Spleen (tissue), 11 donors: ENCODE results near the gene MCOLN1. TPM values are rescaled to one million over a fixed set of nuclear protein-coding genes. Genes with fewer than 3 reads are reported as not detected.

Source experiments
- DNase-seq: peaks from one replicate; pipeline ENCODE4 v3.0.0-alpha.2; 2020
- H3K27ac ChIP-seq, 8 donors: fragments of 200-600 bp; sonication (generic) in 7 of 8; 1 replicate in 4 of 8; 2 replicates in 4 of 8; pipeline versions ENCODE4 v1.5.0 to v1.8.0; 2016 to 2021; ENCODE audit warnings: inconsistent platforms in 4 of 8, mild to moderate bottlenecking in 4 of 8, moderate library complexity in 1 of 8
- H3K27me3 ChIP-seq, 7 donors: fragments of 200-600 bp; sonication (generic) in 6 of 7; replicated peaks in 1 of 7; 1 replicate in 4 of 7; 2 replicates in 3 of 7; pipeline versions ENCODE4 v1.5.0 to v1.8.0; 2016 to 2021; ENCODE audit warnings: inconsistent platforms in 3 of 7, mild to moderate bottlenecking in 1 of 7
- H3K36me3 ChIP-seq, 6 donors: fragments of 200-600 bp; sonication (generic) in 5 of 6; 1 replicate in 4 of 6; 2 replicates in 2 of 6; pipeline versions ENCODE4 v1.5.0 to v1.8.0; 2016 to 2021; ENCODE audit warnings: inconsistent platforms in 2 of 6
- H3K4me1 ChIP-seq, 6 donors: fragments of 200-600 bp; sonication (generic) in 5 of 6; 1 replicate in 3 of 6; 2 replicates in 3 of 6; pipeline versions ENCODE4 v1.5.0 to v1.8.0; 2016 to 2021; ENCODE audit warnings: inconsistent platforms in 3 of 6
- H3K4me3 ChIP-seq, 8 donors: fragments of 200-600 bp; sonication (generic) in 7 of 8; 1 replicate in 4 of 8; 2 replicates in 4 of 8; pipeline versions ENCODE4 v1.5.0 to v1.8.0; 2016 to 2021; ENCODE audit warnings: inconsistent platforms in 4 of 8, mild to moderate bottlenecking in 4 of 8, moderate library complexity in 2 of 8
- H3K9me3 ChIP-seq, 8 donors: fragments of 200-600 bp; sonication (generic) in 7 of 8; 1 replicate in 4 of 8; 2 replicates in 4 of 8; pipeline versions ENCODE4 v1.5.0 to v1.8.0; 2016 to 2021; ENCODE audit warnings: inconsistent platforms in 4 of 8
- CTCF ChIP-seq, 11 experiments: fragments of 200-600 bp in 7 of 11; fragments of 450-650 bp in 4 of 11; sonication (generic) in 4 of 11; IDR thresholded peaks in 8 of 11; conservative IDR thresholded peaks in 3 of 11; 1 replicate in 7 of 11; 2 replicates in 4 of 11; pipeline versions ENCODE4 v1.4.0 to v1.8.0; 2016 to 2021; ENCODE audit warnings: antibody characterized with exemption in 11 of 11, inconsistent platforms in 4 of 11, mild to moderate bottlenecking in 1 of 11
- POLR2A ChIP-seq, 3 donors: fragments of 450-650 bp; IDR thresholded peaks; one replicate each; pipeline ENCODE4 v1.5.1; 2017; ENCODE audit warnings: antibody characterized with exemption in 3 of 3, mild to moderate bottlenecking in 1 of 3
- POLR2AphosphoS5 ChIP-seq, 3 donors: sonication (generic); formaldehyde crosslinking; IDR thresholded peaks; one replicate each; pipeline ENCODE4 v1.5.1; 2017; ENCODE audit warnings: antibody characterized with exemption in 3 of 3
- WGBS, 5 donors: extraction: QIAGEN DNeasy Blood & Tissue Kit in 3 of 5; methylation state at CpG; one replicate each; pipeline versions ENCODE4 v1.1.5 to v1.1.7; 2013 to 2018; 5-methylcytosine and 5-hydroxymethylcytosine counted together
- intact Hi-C: fragments of 100-400 bp; cut with DNase I; formaldehyde crosslinking; loops from one replicate; pipeline ENCODE4 v1.15.0; 2023; ENCODE audit warnings: low total_unique reads
- polyA plus RNA-seq, 3 donors: library from polyadenylated mRNA; stranded (reverse); fragments of 200-250 nt; gene quantifications; one replicate each; pipeline ENCODE4 v1.2.1, GENCODE V29; 2013
- total RNA-seq, 7 donors: library from RNA; depleted of rRNA in 3 of 7; stranded (reverse); fragments of >200 nt in 3 of 7; fragmentation: NEBNext Ultra II Directional in 4 of 7; extraction: Animal tissue kit (Norgen Biotek cat#: 25700) in 4 of 7; gene quantifications; one replicate each; pipeline versions ENCODE4 v1.1.0 to v1.2.1, GENCODE V29; 2016 to 2021
- donor health status: healthy with polysubstance abuse.
- donor health status: DM: no; HTN: no; CAD: no; lungs with moderate emphysema.
- donor health status: DM: no; HTN: no; CAD: no.
- donor health status: Bipolar disorder and iron deficiency.
- donor health status: healthy.
- donor health status: DM: no; HTN: no; CAD: no.
- donor health status: DM: yes; HTN: yes; CAD: no.

The MCOLN1 gene
- total and polyA plus RNA-seq, 10 donors: 25.1 to 166 (median 117) TPM

GRCh38 chr19:7547159-7547558 lies 24.7 kb downstream of the MCOLN1 start:
- intact Hi-C loops: no loop called here
- no peaks in the 10 kb centered on the region for H3K27me3 ChIP-seq
- no peak overlapping the region for H3K4me3 ChIP-seq
- WGBS, 5 donors: 65 to 81% (median 79%) methylated on average over 3 of the region's 3 CpGs
- peaks cover 1 to 85% (median 37%) of the 10 kb centered on the region in 6 donors for H3K36me3 ChIP-seq
- H3K27ac ChIP-seq: peak overlapping the region in 1 of 8 donors; percentile 88
- no peaks in the 10 kb centered on the region for H3K9me3 ChIP-seq
- TF ChIP-seq CTCF (IDR thresholded peaks at IDR 0.05 in 8 of 11, conservative IDR thresholded peaks at IDR 0.05 in 3 of 11): no peak
- no peak for TF ChIP-seq POLR2A (IDR thresholded peaks at IDR 0.05)
- no peak for TF ChIP-seq POLR2AphosphoS5 (IDR thresholded peaks at IDR 0.05)
- no peak for DNase-seq
- peaks cover 0 to 52% (median 17%) of the 10 kb centered on the region in 6 donors for H3K4me1 ChIP-seq

- Histone ChIP-seq H3K36me3 (peaks cover 0 to 85% (median 35%) of the 10 kb centered on the region in 6 donors), H3K27me3 (no peaks in the 10 kb centered on the region), H3K27ac (no peak overlapping the region), H3K4me3 (no peak overlapping the region), H3K4me1 (peaks cover 0 to 32% (median 11%) of the 10 kb centered on the region in 6 donors), H3K9me3 (no peaks in the 10 kb centered on the region)
- TF ChIP-seq POLR2AphosphoS5 (IDR thresholded peaks at IDR 0.05): peak in 2 of 3 donors; percentile 1 to 5
- no peak for TF ChIP-seq POLR2A (IDR thresholded peaks at IDR 0.05)
- no peak for TF ChIP-seq CTCF (IDR thresholded peaks at IDR 0.05 in 8 of 11, conservative IDR thresholded peaks at IDR 0.05 in 3 of 11)
- intact Hi-C loops: no loop called here
- DNase-seq: no peak
- 83 to 96% (median 91%) methylated on average over 35 to 36 of the region's 36 CpGs for WGBS, 5 donors
Observed at GRCh38 chr19:7549429-7550148, 27.2 kb downstream of the MCOLN1 start.

GRCh38 chr19:7550169-7550770 lies 27.8 kb downstream of the MCOLN1 start:
- peaks cover 0 to 85% (median 39%) of the 10 kb centered on the region in 6 donors for H3K36me3 ChIP-seq
- WGBS, 5 donors: 94 to 98% (median 96%) methylated on average over 21 to 41 of the region's 41 CpGs
- DNase-seq: no peak
- no peak overlapping the region for H3K4me3 ChIP-seq
- peaks cover 0 to 25% (median 5%) of the 10 kb centered on the region in 6 donors for H3K4me1 ChIP-seq
- intact Hi-C loops: no loop called here
- no peak overlapping the region for H3K27ac ChIP-seq
- no peak for TF ChIP-seq POLR2A (IDR thresholded peaks at IDR 0.05)
- TF ChIP-seq POLR2AphosphoS5 (IDR thresholded peaks at IDR 0.05): peak; percentile 12 to 67 (median 54)
- no peaks in the 10 kb centered on the region for H3K9me3 ChIP-seq
- no peaks in the 10 kb centered on the region for H3K27me3 ChIP-seq

- 38 to 77% (median 53%) methylated on average over 31 to 51 of the region's 51 CpGs for WGBS, 5 donors
Observed at GRCh38 chr19:7550987-7551761, 28.8 kb downstream of the MCOLN1 start.

More at GRCh38 chr19:7550987-7551761, 28.8 kb downstream of the MCOLN1 start:
- intact Hi-C loops: no loop called here
- DNase-seq: no peak
- peak overlapping the region in 2 of 8 donors; percentile 27 to 41 for H3K4me3 ChIP-seq
- no peak for TF ChIP-seq CTCF (IDR thresholded peaks at IDR 0.05 in 8 of 11, conservative IDR thresholded peaks at IDR 0.05 in 3 of 11)
- no peak for TF ChIP-seq POLR2A (IDR thresholded peaks at IDR 0.05)
- TF ChIP-seq POLR2AphosphoS5 (IDR thresholded peaks at IDR 0.05): peak; percentile 23 to 53 (median 33)
- H3K36me3 ChIP-seq: peaks cover under 1 to 86% (median 48%) of the 10 kb centered on the region in 6 donors
- peaks cover 0 to 16% (median 1%) of the 10 kb centered on the region in 6 donors for H3K4me1 ChIP-seq
- peak overlapping the region in 2 of 8 donors; percentile 4 to 5 for H3K27ac ChIP-seq
- no peaks in the 10 kb centered on the region for H3K9me3 ChIP-seq
- no peaks in the 10 kb centered on the region for H3K27me3 ChIP-seq
